Stomach (tissue), 19 donors: ENCODE measurements around the gene XIRP2. TPM values are rescaled to one million over a fixed set of nuclear protein-coding genes. Genes with fewer than 3 reads are reported as not detected.

Experiments used
- DNase-seq, 2 donors: peaks; one replicate each; pipeline versions ENCODE4 v3.0.0 to v3.0.0-alpha.2; 2013 to 2019
- H3K27ac ChIP-seq, 5 donors: fragments of 200-600 bp in 4 of 5; sonication (generic) in 4 of 5; one replicate each; pipeline ENCODE4 v1.5.1; 2013 to 2019; ENCODE audit warnings: mild to moderate bottlenecking in 1 of 5, moderate library complexity in 1 of 5
- H3K27me3 ChIP-seq, 3 donors: fragments of 200-600 bp; sonication (generic); one replicate each; pipeline ENCODE4 v1.5.1; 2017 to 2019; ENCODE audit warnings: mixed run types in 1 of 3
- H3K36me3 ChIP-seq, 4 donors: fragments of 200-600 bp; sonication (generic); 1 replicate in 3 of 4; 2 replicates in 1 of 4; pipeline ENCODE4 v1.5.1; 2016 to 2019
- H3K4me1 ChIP-seq, 4 donors: fragments of 200-600 bp; sonication (generic); one replicate each; pipeline ENCODE4 v1.5.1; 2016 to 2019
- H3K4me3 ChIP-seq, 4 donors: fragments of 200-600 bp; sonication (generic) in 3 of 4; one replicate each; pipeline ENCODE4 v1.5.1; 2016 to 2019; ENCODE audit warnings: mild to moderate bottlenecking in 1 of 4
- H3K9me3 ChIP-seq, 4 donors: fragments of 200-600 bp; sonication (generic); one replicate each; pipeline ENCODE4 v1.5.1; 2016 to 2019
- EP300 ChIP-seq: sonication (generic); formaldehyde crosslinking; IDR thresholded peaks from one replicate; pipeline ENCODE4 v1.6.1; 2017; ENCODE audit warnings: antibody characterized with exemption
- POLR2A ChIP-seq, 4 donors: fragments of 450-650 bp; IDR thresholded peaks; one replicate each; pipeline ENCODE4 v1.6.1; 2016; ENCODE audit warnings: antibody characterized with exemption in 4 of 4, control low read depth in 2 of 4, mild to moderate bottlenecking in 1 of 4, moderate library complexity in 1 of 4
- POLR2AphosphoS5 ChIP-seq, 3 donors: sonication (generic); formaldehyde crosslinking; IDR thresholded peaks; one replicate each; pipeline ENCODE4 v1.6.1; 2016; ENCODE audit warnings: antibody characterized with exemption in 3 of 3
- WGBS, 5 donors: extraction: QIAGEN DNeasy Blood & Tissue Kit in 3 of 5; methylation state at CpG; one replicate each; pipeline versions ENCODE4 v1.1.5 to v1.1.7; 2013 to 2018; 5-methylcytosine and 5-hydroxymethylcytosine counted together
- intact Hi-C: fragments of 100-400 bp; cut with DNase I; formaldehyde crosslinking; loops from one replicate; pipeline ENCODE4 v1.15.1; 2023; ENCODE audit warnings: low total_unique reads
- long read RNA-seq, 10 donors: transcript quantifications; one replicate each; lab custom pipeline, GENCODE V29; 2026
- polyA plus RNA-seq, 3 donors: library from polyadenylated mRNA; stranded (reverse); fragments of 200-250 nt; gene quantifications; one replicate each; pipeline ENCODE4 v1.2.3, GENCODE V29; 2013
- total RNA-seq, 5 donors: library from RNA; depleted of rRNA; stranded (reverse); fragments of >200 nt; gene quantifications; one replicate each; pipeline versions ENCODE4 v1.1.0 to v1.2.3, GENCODE V29; 2014 to 2016
- TF ChIP-seq, protein P1 (sequence below), 7 experiments: fragments of 450-650 bp in 4 of 7; fragments of 200-600 bp in 3 of 7; sonication (generic) in 3 of 7; IDR thresholded peaks; one replicate each; pipeline ENCODE4 v1.5.1; 2016 to 2019; ENCODE audit warnings: antibody characterized with exemption in 7 of 7, control low read depth in 2 of 7, mild to moderate bottlenecking in 1 of 7
- donor health status: healthy with polysubstance abuse.
- donor health status: Bipolar disorder and iron deficiency.
- donor health status: healthy.

The XIRP2 gene, protein sequence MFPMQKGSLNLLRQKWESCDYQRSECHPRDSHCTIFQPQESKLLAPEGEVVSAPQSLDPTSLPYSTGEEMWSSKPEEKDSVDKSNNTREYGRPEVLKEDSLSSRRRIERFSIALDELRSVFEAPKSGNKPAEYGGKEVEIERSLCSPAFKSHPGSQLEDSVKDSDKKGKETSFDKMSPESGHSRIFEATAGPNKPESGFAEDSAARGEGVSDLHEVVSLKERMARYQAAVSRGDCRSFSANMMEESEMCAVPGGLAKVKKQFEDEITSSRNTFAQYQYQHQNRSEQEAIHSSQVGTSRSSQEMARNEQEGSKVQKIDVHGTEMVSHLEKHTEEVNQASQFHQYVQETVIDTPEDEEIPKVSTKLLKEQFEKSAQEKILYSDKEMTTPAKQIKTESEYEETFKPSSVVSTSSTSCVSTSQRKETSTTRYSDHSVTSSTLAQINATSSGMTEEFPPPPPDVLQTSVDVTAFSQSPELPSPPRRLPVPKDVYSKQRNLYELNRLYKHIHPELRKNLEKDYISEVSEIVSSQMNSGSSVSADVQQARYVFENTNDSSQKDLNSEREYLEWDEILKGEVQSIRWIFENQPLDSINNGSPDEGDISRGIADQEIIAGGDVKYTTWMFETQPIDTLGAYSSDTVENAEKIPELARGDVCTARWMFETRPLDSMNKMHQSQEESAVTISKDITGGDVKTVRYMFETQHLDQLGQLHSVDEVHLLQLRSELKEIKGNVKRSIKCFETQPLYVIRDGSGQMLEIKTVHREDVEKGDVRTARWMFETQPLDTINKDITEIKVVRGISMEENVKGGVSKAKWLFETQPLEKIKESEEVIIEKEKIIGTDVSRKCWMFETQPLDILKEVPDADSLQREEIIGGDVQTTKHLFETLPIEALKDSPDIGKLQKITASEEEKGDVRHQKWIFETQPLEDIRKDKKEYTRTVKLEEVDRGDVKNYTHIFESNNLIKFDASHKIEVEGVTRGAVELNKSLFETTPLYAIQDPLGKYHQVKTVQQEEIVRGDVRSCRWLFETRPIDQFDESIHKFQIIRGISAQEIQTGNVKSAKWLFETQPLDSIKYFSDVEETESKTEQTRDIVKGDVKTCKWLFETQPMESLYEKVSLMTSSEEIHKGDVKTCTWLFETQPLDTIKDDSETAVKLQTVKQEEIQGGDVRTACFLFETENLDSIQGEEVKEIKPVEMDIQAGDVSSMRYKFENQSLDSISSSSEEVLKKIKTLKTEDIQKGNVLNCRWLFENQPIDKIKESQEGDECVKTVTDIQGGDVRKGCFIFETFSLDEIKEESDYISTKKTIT (N-terminal part only)
- under 1 TPM in 1 of 5 donors, not detected in 4; 0.18 TPM for total RNA-seq
- 1 to 10 TPM in 1 of 3 donors, under 1 TPM in 2; 0.10 to 3.2 (median 0.19) TPM for polyA plus RNA-seq
- long read RNA-seq, donor 1: 0 reads
- long read RNA-seq, donor 2: 0 reads
- long read RNA-seq, donor 3: 0 reads
- long read RNA-seq, donor 4: 0 reads
- long read RNA-seq, donor 5: 0 reads
- long read RNA-seq, donor 6: 0 reads
- long read RNA-seq, donor 7: 0 reads
- long read RNA-seq, donor 8: 0 reads
- long read RNA-seq, donor 9: 0 reads
- long read RNA-seq, donor 10: 0 reads

DNA sequence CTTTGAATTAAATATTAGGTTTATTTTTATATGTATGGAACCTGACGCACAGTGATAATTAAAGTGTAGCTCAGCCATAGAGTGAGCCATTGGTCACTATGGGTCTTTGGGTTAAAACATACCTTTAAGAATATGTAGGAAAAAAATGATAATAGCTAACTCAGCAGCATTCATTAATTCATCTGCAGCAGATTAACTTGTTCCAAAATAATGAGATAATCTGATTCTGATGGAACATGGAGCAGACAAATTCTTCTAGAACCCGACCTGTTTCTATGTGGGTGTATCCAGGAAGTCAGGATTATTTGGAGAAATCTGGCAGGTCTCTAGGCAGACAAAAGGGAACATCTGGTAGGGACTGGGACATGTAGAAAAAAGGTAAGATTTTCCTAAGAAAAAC is at the start of gene XIRP2:
TSS of gene XIRP2 (plus strand) at position 301 of the 400 bp plus-strand sequence. CDS start 15,003 bp downstream, outside the sequence.
- Histone ChIP-seq H3K27ac (no peak within 1 kb of the TSS), H3K4me3 (no peak within 1 kb of the TSS), H3K36me3 (no peaks in the 10 kb centered on the region), H3K27me3 (no peaks in the 10 kb centered on the region), H3K4me1 (peaks cover 0 to 7% (median 0%) of the 10 kb centered on the region in 4 donors), H3K9me3 (no peaks in the 10 kb centered on the region)
- intact Hi-C loops: no loop called here
- 68 to 82% (median 74%) methylated on average over 2 of the region's 2 CpGs for WGBS, 5 donors
- TF ChIP-seq POLR2A (IDR thresholded peaks at IDR 0.05) (no peak), EP300 (no peak)
- DNase-seq: no peak

DNA sequence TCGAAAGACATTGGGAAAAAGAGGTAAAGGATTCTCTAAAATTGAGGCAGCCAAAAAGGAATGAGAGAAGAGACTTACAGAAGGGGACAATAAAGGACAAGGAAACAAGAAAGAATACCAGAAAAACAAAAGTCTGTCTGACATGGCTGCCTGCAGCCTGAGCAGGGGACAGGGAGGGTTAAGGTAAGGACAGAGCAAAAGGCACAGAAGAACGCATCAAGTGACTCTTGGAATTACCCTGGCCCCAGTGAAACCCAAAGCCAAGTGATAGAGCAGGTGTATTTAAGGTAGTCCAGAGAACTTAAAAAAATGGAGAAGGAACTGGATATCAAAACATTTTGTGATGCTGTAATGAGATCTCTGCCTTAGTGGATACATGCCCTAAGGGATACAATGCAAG is 47.1 kb upstream of the XIRP2 start:
- 47 to 60% (median 55%) methylated on average over 2 of the region's 2 CpGs for WGBS, 5 donors
- H3K27me3 ChIP-seq: no peaks in the 10 kb centered on the region
- no peak overlapping the region for H3K4me3 ChIP-seq
- H3K4me1 ChIP-seq: no peaks in the 10 kb centered on the region
- H3K27ac ChIP-seq: no peak overlapping the region
- no peaks in the 10 kb centered on the region for H3K36me3 ChIP-seq
- TF ChIP-seq POLR2AphosphoS5 (IDR thresholded peaks at IDR 0.05) (no peak), EP300 (no peak), POLR2A (IDR thresholded peaks at IDR 0.05) (no peak)
- TF ChIP-seq, protein P1, sequence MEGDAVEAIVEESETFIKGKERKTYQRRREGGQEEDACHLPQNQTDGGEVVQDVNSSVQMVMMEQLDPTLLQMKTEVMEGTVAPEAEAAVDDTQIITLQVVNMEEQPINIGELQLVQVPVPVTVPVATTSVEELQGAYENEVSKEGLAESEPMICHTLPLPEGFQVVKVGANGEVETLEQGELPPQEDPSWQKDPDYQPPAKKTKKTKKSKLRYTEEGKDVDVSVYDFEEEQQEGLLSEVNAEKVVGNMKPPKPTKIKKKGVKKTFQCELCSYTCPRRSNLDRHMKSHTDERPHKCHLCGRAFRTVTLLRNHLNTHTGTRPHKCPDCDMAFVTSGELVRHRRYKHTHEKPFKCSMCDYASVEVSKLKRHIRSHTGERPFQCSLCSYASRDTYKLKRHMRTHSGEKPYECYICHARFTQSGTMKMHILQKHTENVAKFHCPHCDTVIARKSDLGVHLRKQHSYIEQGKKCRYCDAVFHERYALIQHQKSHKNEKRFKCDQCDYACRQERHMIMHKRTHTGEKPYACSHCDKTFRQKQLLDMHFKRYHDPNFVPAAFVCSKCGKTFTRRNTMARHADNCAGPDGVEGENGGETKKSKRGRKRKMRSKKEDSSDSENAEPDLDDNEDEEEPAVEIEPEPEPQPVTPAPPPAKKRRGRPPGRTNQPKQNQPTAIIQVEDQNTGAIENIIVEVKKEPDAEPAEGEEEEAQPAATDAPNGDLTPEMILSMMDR (IDR thresholded peaks at IDR 0.05): no peak
- no peak for DNase-seq
- H3K9me3 ChIP-seq: no peaks in the 10 kb centered on the region
- intact Hi-C loops: no loop called here

DNA sequence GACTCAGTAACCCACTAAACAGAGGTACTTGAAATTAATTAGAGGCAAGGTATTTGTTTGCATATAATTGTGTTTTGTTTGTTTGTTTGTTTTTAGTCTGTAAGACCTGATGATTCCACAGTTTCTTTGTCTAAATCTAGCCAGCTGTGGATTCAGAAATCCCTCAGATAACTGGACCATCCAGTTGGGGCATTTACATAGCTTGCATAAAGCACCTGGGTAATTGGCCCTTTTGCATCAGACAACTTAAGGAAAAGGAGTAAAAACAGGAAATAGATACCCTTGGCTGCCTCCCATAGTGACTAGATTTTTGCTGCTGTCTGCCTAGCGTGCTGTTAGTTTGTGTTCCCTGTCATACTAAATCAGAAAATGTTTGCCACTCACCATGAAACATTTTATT is 46.6 kb upstream of the XIRP2 start:
- DNase-seq: no peak
- TF ChIP-seq EP300 (no peak), POLR2A (IDR thresholded peaks at IDR 0.05) (no peak), POLR2AphosphoS5 (IDR thresholded peaks at IDR 0.05) (no peak)
- TF ChIP-seq, protein P1 (IDR thresholded peaks at IDR 0.05): no peak

DNA sequence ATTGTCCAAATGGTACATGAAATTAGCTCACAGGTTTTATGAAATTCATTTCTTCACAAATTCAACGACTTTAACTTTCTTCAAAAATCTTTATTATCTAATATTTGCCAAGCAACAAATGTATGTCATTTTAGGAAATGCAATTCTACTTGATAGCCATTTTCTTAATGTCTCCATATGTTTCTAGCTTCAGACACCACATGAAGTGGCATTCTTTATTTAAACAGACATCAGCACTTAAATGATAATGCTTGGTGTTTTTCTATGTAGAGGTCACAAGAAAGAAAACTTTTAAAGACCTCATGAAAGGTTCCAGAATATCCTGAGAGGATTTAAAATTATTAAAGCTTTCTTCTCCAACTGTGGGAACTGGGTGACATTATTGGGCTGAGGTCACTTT is 44.2 kb upstream of the XIRP2 start:
- Histone ChIP-seq H3K4me3 (no peak overlapping the region), H3K27me3 (no peaks in the 10 kb centered on the region), H3K27ac (no peak overlapping the region), H3K4me1 (no peaks in the 10 kb centered on the region), H3K36me3 (no peaks in the 10 kb centered on the region), H3K9me3 (peaks cover 0 to 13% (median 3%) of the 10 kb centered on the region in 4 donors)
- TF ChIP-seq POLR2AphosphoS5 (IDR thresholded peaks at IDR 0.05) (no peak), POLR2A (IDR thresholded peaks at IDR 0.05) (no peak), EP300 (no peak)
- TF ChIP-seq, protein P1 (IDR thresholded peaks at IDR 0.05): no peak
- intact Hi-C loops: no loop called here
- 65 to 82% (median 76%) methylated on average over 1 of the region's 1 CpG for WGBS, 5 donors
- no peak for DNase-seq

More for the DNA sequence above, 46.6 kb upstream of the XIRP2 start:
- Histone ChIP-seq H3K9me3 (peaks cover 0 to under 1% (median 0%) of the 10 kb centered on the region in 4 donors), H3K27ac (no peak overlapping the region), H3K27me3 (no peaks in the 10 kb centered on the region), H3K4me3 (no peak overlapping the region), H3K36me3 (no peaks in the 10 kb centered on the region), H3K4me1 (no peaks in the 10 kb centered on the region)
- intact Hi-C loops: no loop called here
- WGBS, 5 donors: 40 to 58% (median 53%) methylated on average over 1 of the region's 1 CpG
